Transverse colon (tissue), 4 donors: ENCODE data around the gene PROSER1. TPM values are rescaled to one million over a fixed set of nuclear protein-coding genes. Genes with fewer than 3 reads are reported as not detected.

Experiments
- DNase-seq: peaks from one replicate; pipeline ENCODE4 v3.0.0-alpha.2; 2019
- H3K27ac ChIP-seq, 4 donors: fragments of 200-600 bp; sonication (generic); 2 replicates each; pipeline ENCODE4 v1.5.1; 2016 to 2018; ENCODE audit warnings: inconsistent platforms in 4 of 4
- H3K27me3 ChIP-seq: fragments of 200-600 bp; sonication (generic); 2 replicates; pipeline ENCODE4 v1.5.1; 2017; ENCODE audit warnings: inconsistent platforms
- H3K36me3 ChIP-seq, 4 donors: fragments of 200-600 bp; sonication (generic); 2 replicates each; pipeline ENCODE4 v1.5.1; 2017 to 2019; ENCODE audit warnings: inconsistent platforms in 4 of 4
- H3K4me1 ChIP-seq, 4 donors: fragments of 200-600 bp; sonication (generic); 2 replicates each; pipeline ENCODE4 v1.5.1; 2017 to 2020; ENCODE audit warnings: inconsistent platforms in 4 of 4
- H3K4me3 ChIP-seq, 4 donors: fragments of 200-600 bp; sonication (generic); 1 replicate in 1 of 4; 2 replicates in 3 of 4; pipeline versions ENCODE4 v1.5.1 to v1.6.1; 2017 to 2019; ENCODE audit warnings: inconsistent platforms in 4 of 4
- H3K9me3 ChIP-seq, 2 donors: fragments of 200-600 bp; sonication (generic); 2 replicates each; pipeline ENCODE4 v1.5.1; 2017 to 2019; ENCODE audit warnings: inconsistent platforms in 2 of 2
- CTCF ChIP-seq, 5 experiments: fragments of 200-600 bp in 3 of 5; fragments of 450-650 bp in 2 of 5; sonication (generic) in 3 of 5; IDR thresholded peaks; 1 replicate in 2 of 5; 2 replicates in 3 of 5; pipeline ENCODE4 v1.5.1; 2016 to 2017; ENCODE audit warnings: antibody characterized with exemption in 5 of 5, inconsistent platforms in 3 of 5, mild to moderate bottlenecking in 2 of 5, moderate library complexity in 1 of 5
- EP300 ChIP-seq: sonication (generic); formaldehyde crosslinking; IDR thresholded peaks from one replicate; pipeline ENCODE4 v1.6.1; 2017; ENCODE audit warnings: antibody characterized with exemption, low read depth
- POLR2A ChIP-seq: fragments of 450-650 bp; IDR thresholded peaks from one replicate; pipeline ENCODE4 v1.6.1; 2016; ENCODE audit warnings: antibody characterized with exemption, mild to moderate bottlenecking, moderate library complexity
- POLR2AphosphoS5 ChIP-seq, 3 donors: sonication (generic); formaldehyde crosslinking; IDR thresholded peaks; one replicate each; pipeline ENCODE4 v1.6.1; 2016; ENCODE audit warnings: antibody characterized with exemption in 3 of 3
- whole genome bisulfite sequencing, 2 donors: methylation state at CpG; one replicate each; pipeline ENCODE4 v1.1.5; 2018; ENCODE audit warnings: low coverage in 1 of 2; 5-methylcytosine and 5-hydroxymethylcytosine counted together
- in situ Hi-C, 4 donors: fragments of 200-750 bp; cut with MboI; loops; one replicate each; pipeline versions ENCODE4 v1.15.0 to v1.15.1; 2017; ENCODE audit warnings: low sequenced_read_pairs in 3 of 4, low pct_ligation_motif_present in 1 of 4, low pct_unique_long_range_greater_than_20kb in 1 of 4
- intact Hi-C: fragments of 100-400 bp; cut with DNase I; formaldehyde crosslinking; loops from one replicate; pipeline ENCODE4 v1.15.1; 2023; ENCODE audit warnings: low total_unique reads
- total RNA-seq, 4 donors: library from RNA; depleted of rRNA; stranded (reverse); fragments of >200 nt; gene quantifications; one replicate each; pipeline ENCODE4 v1.1.0, GENCODE V29; 2016

Gene PROSER1
- total RNA-seq, 4 donors from 2014 or later: 18.5 to 174 (median 71.1) TPM

- intact Hi-C loops (no loop called here), in situ Hi-C loops (loop anchor here in 1 of 4 donors (25.0 kb wide), 1 partner anchor 578 kb away; the partner anchor contains the start of gene LHFPL6)
- DNase-seq: no peak
- TF ChIP-seq EP300: no peak
- no peak for TF ChIP-seq CTCF (IDR thresholded peaks at IDR 0.05)
- TF ChIP-seq POLR2A: no peak
- TF ChIP-seq POLR2AphosphoS5 (IDR thresholded peaks at IDR 0.05): no peak
- H3K27ac ChIP-seq: no peak overlapping the region
- H3K4me1 ChIP-seq: peaks cover 3 to 47% (median 31%) of the 10 kb centered on the region in 4 donors
- H3K4me3 ChIP-seq: no peak overlapping the region
- peaks cover 0 to 3% (median 0%) of the 10 kb centered on the region in 4 donors for H3K36me3 ChIP-seq
- 56 to 61% methylated on average over 1 of the region's 1 CpG for WGBS, 2 donors
- H3K27me3 ChIP-seq: no peaks in the 10 kb centered on the region
- H3K9me3 ChIP-seq: no peaks in the 10 kb centered on the region
Measured at GRCh38 chr13:39034085-39034484, 3.8 kb downstream of the PROSER1 start.

- no peaks in the 10 kb centered on the region for H3K27me3 ChIP-seq
- peaks cover 3 to 43% (median 28%) of the 10 kb centered on the region in 4 donors for H3K4me1 ChIP-seq
- intact Hi-C loops: no loop called here
- no peak for DNase-seq
- TF ChIP-seq POLR2A (no peak), CTCF (IDR thresholded peaks at IDR 0.05) (no peak), EP300 (no peak), POLR2AphosphoS5 (IDR thresholded peaks at IDR 0.05) (no peak)
- in situ Hi-C loops: loop anchor here in 1 of 4 donors (25.0 kb wide), 1 partner anchor 580 kb away; the partner anchor contains the start of gene LHFPL6
- 92% methylated on average over 1 of the region's 1 CpG for WGBS, 2 donors
- H3K27ac ChIP-seq: no peak overlapping the region
- H3K4me3 ChIP-seq: no peak overlapping the region
- no peaks in the 10 kb centered on the region for H3K9me3 ChIP-seq
- peaks cover 0 to 10% (median 5%) of the 10 kb centered on the region in 4 donors for H3K36me3 ChIP-seq
Measured at GRCh38 chr13:39032150-39032549, 5.7 kb downstream of the PROSER1 start.

DNA sequence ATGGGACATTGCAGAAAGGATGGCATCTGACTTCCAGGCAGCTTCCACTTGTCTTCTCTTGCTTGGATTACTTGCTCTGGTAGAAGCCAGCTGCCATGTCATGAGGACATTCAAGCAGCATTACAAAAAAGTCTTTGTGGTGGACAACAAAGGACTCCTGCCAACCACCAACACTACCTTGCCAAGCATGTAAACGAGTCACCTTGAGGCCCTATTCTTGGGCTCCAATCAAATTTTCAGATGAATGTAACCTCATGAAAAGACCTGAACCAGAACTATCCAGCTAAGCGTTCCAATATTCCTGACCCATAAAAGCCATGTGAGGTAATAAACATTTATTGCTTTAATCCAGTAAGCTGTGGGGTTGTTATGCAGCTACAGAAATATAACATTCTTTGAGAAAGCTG, 12.5 kb downstream of the PROSER1 start:
- intact Hi-C loops: no loop called here
- no peaks in the 10 kb centered on the region for H3K27me3 ChIP-seq
- H3K9me3 ChIP-seq: no peaks in the 10 kb centered on the region
- H3K36me3 ChIP-seq: peaks cover 0 to 34% (median 15%) of the 10 kb centered on the region in 4 donors
- H3K27ac ChIP-seq: peak overlapping the region in 3 of 4 donors; percentile 17 to 57 (median 30)
- WGBS, 2 donors: 52% methylated on average over 2 of the region's 2 CpGs; no CpG with 5 or more reads in 1 of the 2 donors
- peak; percentile 15 for DNase-seq
- H3K4me1 ChIP-seq: peaks cover 0 to 47% (median 21%) of the 10 kb centered on the region in 4 donors
- no peak overlapping the region for H3K4me3 ChIP-seq
- TF ChIP-seq POLR2A: no peak
- peak in 1 of 3 donors; percentile 24 for TF ChIP-seq POLR2AphosphoS5 (IDR thresholded peaks at IDR 0.05)
- in situ Hi-C loops: loop anchor here in 1 of 4 donors (25.0 kb wide), 1 partner anchor 587 kb away; the partner anchor contains the start of gene LHFPL6

DNA sequence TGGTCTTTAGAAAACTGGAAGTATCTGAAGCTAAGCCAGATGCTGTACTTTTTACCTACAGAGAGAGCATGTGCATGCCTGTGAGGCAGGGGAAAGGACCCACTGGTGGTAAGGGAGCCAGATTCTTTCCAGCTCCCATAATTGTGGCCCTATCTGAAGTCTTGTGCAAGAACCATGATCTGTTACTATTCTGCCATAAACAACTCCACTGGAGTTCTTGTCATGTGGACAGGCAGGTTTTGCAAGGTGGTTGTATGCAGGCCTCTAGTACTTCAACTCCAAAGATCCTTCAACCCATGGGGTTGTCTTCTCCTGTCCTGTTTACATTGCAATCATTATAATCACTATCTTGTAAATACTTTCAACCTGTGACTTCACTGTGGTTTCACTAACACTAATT, 14.1 kb downstream of the PROSER1 start:
- Histone ChIP-seq H3K4me3 (no peak overlapping the region), H3K27me3 (no peaks in the 10 kb centered on the region), H3K36me3 (peaks cover 0 to 33% (median 12%) of the 10 kb centered on the region in 4 donors), H3K4me1 (peaks cover 0 to 52% (median 21%) of the 10 kb centered on the region in 4 donors), H3K9me3 (no peaks in the 10 kb centered on the region), H3K27ac (peak overlapping the region in 3 of 4 donors; percentile 40 to 59 (median 47))
- in situ Hi-C loops: no loop called here
- no peak for TF ChIP-seq EP300
- TF ChIP-seq CTCF (IDR thresholded peaks at IDR 0.05): no peak
- no peak for TF ChIP-seq POLR2A
- TF ChIP-seq POLR2AphosphoS5 (IDR thresholded peaks at IDR 0.05): peak in 1 of 3 donors; percentile 8
- intact Hi-C loops: no loop called here
- DNase-seq: peak; percentile 41
